Right lobe of liver (tissue), 6 donors: ENCODE results near the gene THAP5. TPM values are rescaled to one million over a fixed set of nuclear protein-coding genes. Genes with fewer than 3 reads are reported as not detected.

Source experiments
- ATAC-seq, 4 donors: fragments of 200-7000 bp; cut with Tn5 transposase; one replicate each; pipeline ENCODE4 v1.9.1; 2020; ENCODE audit warnings: mild to moderate bottlenecking in 4 of 4, moderate library complexity in 4 of 4
- DNase-seq, 3 donors: peaks; one replicate each; pipeline ENCODE4 v3.0.0-alpha.2; 2020
- H3K27ac ChIP-seq, 3 donors: fragments of 200-600 bp; one replicate each; pipeline ENCODE4 v1.8.0; 2022
- H3K27me3 ChIP-seq, 2 donors: fragments of 200-600 bp; one replicate each; pipeline ENCODE4 v1.8.0; 2022
- H3K36me3 ChIP-seq, 4 donors: fragments of 200-600 bp; sonication (generic) in 1 of 4; one replicate each; pipeline versions ENCODE4 v1.5.1 to v1.8.0; 2017 to 2022; ENCODE audit warnings: control low read depth in 1 of 4
- H3K4me1 ChIP-seq, 4 donors: fragments of 200-600 bp; sonication (generic) in 1 of 4; one replicate each; pipeline versions ENCODE4 v1.5.1 to v1.8.0; 2017 to 2022; ENCODE audit warnings: control low read depth in 1 of 4
- H3K4me3 ChIP-seq, 3 donors: fragments of 200-600 bp; one replicate each; pipeline ENCODE4 v1.8.0; 2022
- H3K9me3 ChIP-seq, 4 donors: fragments of 200-600 bp; sonication (generic) in 1 of 4; one replicate each; pipeline versions ENCODE4 v1.5.1 to v1.8.0; 2017 to 2022; ENCODE audit warnings: control low read depth in 1 of 4
- POLR2A ChIP-seq: fragments of 450-650 bp; IDR thresholded peaks from one replicate; pipeline ENCODE4 v1.6.1; 2017; ENCODE audit warnings: antibody characterized with exemption, mild to moderate bottlenecking
- WGBS: methylation state at CpG from one replicate; pipeline ENCODE4 v1.1.6; 2018; ENCODE audit warnings: low coverage, low lambda C conversion rate; ENCODE audit not compliant: insufficient coverage; ENCODE audit errors: missing lambda C conversion rate; 5-methylcytosine and 5-hydroxymethylcytosine counted together
- intact Hi-C, 2 donors: fragments of 100-400 bp; cut with DNase I; formaldehyde crosslinking; loops; one replicate each; pipeline versions ENCODE4 v1.11.2 to v1.14.1; 2022
- total RNA-seq, 6 experiments: library from RNA; depleted of rRNA in 2 of 6; stranded (reverse); fragments of >200 nt in 2 of 6; fragmentation: NEBNext Ultra II Directional in 3 of 6; extraction: Animal tissue kit (Norgen Biotek cat#: 25700) in 3 of 6; gene quantifications; one replicate each; pipeline versions ENCODE4 v1.1.0 to v1.2.4, GENCODE V29; 2016 to 2023
- TF ChIP-seq, protein P1 (sequence below), 4 donors: fragments of 200-600 bp in 3 of 4; fragments of 450-650 bp in 1 of 4; IDR thresholded peaks; one replicate each; pipeline versions ENCODE4 v1.5.1 to v1.8.0; 2016 to 2022; ENCODE audit warnings: antibody characterized with exemption in 4 of 4, mild to moderate bottlenecking in 2 of 4
- donor health status: DM: no; HTN: yes; CAD: no.
- donor health status: DM: no; HTN: no; CAD: no.
- donor health status: DM: no; HTN: no; CAD: no.
- donor health status: DM: no; HTN: yes; CAD: no.
- donor health status: DM: no; HTN: yes; CAD: no.

THAP5 gene
- total RNA-seq, 6 experiments from 2014 or later = 15.5 to 17.9 (median 17.3) TPM

- intact Hi-C loops = no loop called here
- H3K27ac ChIP-seq = no peak overlapping the region
- no peak for ATAC-seq
- H3K36me3 ChIP-seq = no peaks in the 10 kb centered on the region
- H3K4me3 ChIP-seq = no peak overlapping the region
- DNase-seq = no peak
- 87% methylated on average over 2 of the region's 2 CpGs for WGBS
- H3K27me3 ChIP-seq = no peaks in the 10 kb centered on the region
- no peaks in the 10 kb centered on the region for H3K4me1 ChIP-seq
- no peaks in the 10 kb centered on the region for H3K9me3 ChIP-seq
- TF ChIP-seq, protein P1, sequence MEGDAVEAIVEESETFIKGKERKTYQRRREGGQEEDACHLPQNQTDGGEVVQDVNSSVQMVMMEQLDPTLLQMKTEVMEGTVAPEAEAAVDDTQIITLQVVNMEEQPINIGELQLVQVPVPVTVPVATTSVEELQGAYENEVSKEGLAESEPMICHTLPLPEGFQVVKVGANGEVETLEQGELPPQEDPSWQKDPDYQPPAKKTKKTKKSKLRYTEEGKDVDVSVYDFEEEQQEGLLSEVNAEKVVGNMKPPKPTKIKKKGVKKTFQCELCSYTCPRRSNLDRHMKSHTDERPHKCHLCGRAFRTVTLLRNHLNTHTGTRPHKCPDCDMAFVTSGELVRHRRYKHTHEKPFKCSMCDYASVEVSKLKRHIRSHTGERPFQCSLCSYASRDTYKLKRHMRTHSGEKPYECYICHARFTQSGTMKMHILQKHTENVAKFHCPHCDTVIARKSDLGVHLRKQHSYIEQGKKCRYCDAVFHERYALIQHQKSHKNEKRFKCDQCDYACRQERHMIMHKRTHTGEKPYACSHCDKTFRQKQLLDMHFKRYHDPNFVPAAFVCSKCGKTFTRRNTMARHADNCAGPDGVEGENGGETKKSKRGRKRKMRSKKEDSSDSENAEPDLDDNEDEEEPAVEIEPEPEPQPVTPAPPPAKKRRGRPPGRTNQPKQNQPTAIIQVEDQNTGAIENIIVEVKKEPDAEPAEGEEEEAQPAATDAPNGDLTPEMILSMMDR (IDR thresholded peaks at IDR 0.05) = no peak
- TF ChIP-seq POLR2A = no peak
Measured at GRCh38 chr7:108598153-108598552, 28.6 kb upstream of the THAP5 start.

GRCh38 chr7:108596560-108596959 is 27.1 kb upstream of the THAP5 start:
- Histone ChIP-seq H3K36me3 (no peaks in the 10 kb centered on the region), H3K27me3 (no peaks in the 10 kb centered on the region), H3K27ac (no peak overlapping the region), H3K4me1 (no peaks in the 10 kb centered on the region), H3K9me3 (no peaks in the 10 kb centered on the region), H3K4me3 (no peak overlapping the region)
- DNase-seq = no peak
- 94% methylated on average over 4 of the region's 4 CpGs for WGBS
- TF ChIP-seq, protein P1 (IDR thresholded peaks at IDR 0.05) = no peak
- TF ChIP-seq POLR2A = no peak
- intact Hi-C loops = no loop called here
- ATAC-seq = no peak

DNA sequence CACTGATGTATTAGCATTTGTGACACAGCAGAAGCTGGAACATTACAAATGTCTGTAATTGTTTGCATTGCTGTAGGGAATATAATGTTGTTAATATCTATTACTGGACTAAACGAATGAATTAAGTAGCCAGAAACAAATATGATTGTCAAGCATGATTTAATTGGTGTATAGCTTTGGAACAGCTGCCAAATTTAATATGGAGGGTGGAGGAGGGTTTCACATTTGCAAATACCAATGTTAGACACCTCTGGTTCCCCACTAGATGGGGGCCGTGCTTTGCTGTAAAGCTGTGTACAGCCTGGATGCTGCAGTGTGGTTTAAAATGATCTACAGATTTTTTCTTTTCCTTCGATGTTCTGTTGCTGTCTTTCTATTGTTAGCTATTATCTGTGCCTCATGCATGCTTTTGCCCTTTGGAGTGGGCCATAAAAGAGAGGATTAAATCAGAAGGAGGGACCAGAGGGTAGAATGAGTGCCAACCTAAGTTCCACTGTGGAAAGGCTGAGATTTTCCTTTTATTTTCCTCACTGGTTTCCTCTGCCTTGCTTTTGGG is 23.2 kb upstream of the THAP5 start:
- Histone ChIP-seq H3K27ac (no peak overlapping the region), H3K36me3 (no peaks in the 10 kb centered on the region), H3K4me1 (no peaks in the 10 kb centered on the region), H3K9me3 (no peaks in the 10 kb centered on the region), H3K27me3 (no peaks in the 10 kb centered on the region), H3K4me3 (no peak overlapping the region)
- 31% methylated on average over 3 of the region's 3 CpGs for WGBS
- intact Hi-C loops = no loop called here
- DNase-seq (peak in 1 of 3 donors; percentile 34), ATAC-seq (peak; percentile 67 to 82 (median 78))
- TF ChIP-seq, protein P1 (IDR thresholded peaks at IDR 0.05) = peak; percentile 30 to 45 (median 39)
- TF ChIP-seq POLR2A = no peak

- DNase-seq (no peak), ATAC-seq (no peak)
- no peak overlapping the region for H3K4me3 ChIP-seq
- no peaks in the 10 kb centered on the region for H3K36me3 ChIP-seq
- H3K9me3 ChIP-seq = no peaks in the 10 kb centered on the region
- TF ChIP-seq, protein P1 (IDR thresholded peaks at IDR 0.05) = no peak
- no peak for TF ChIP-seq POLR2A
- no peaks in the 10 kb centered on the region for H3K27me3 ChIP-seq
- WGBS = 74% methylated on average over 2 of the region's 2 CpGs
- intact Hi-C loops = no loop called here
- no peaks in the 10 kb centered on the region for H3K4me1 ChIP-seq
- no peak overlapping the region for H3K27ac ChIP-seq
Measured at GRCh38 chr7:108590606-108591005, 21.1 kb upstream of the THAP5 start.

GRCh38 chr7:108589874-108590273 is 20.4 kb upstream of the THAP5 start:
- no peak for DNase-seq
- intact Hi-C loops = no loop called here
- no peaks in the 10 kb centered on the region for H3K4me1 ChIP-seq
- H3K36me3 ChIP-seq = no peaks in the 10 kb centered on the region
- ATAC-seq = no peak
- TF ChIP-seq POLR2A = no peak
- TF ChIP-seq, protein P1 (IDR thresholded peaks at IDR 0.05) = no peak
- no peaks in the 10 kb centered on the region for H3K9me3 ChIP-seq
- H3K27me3 ChIP-seq = no peaks in the 10 kb centered on the region
- 16% methylated on average over 1 of the region's 1 CpG for WGBS
- no peak overlapping the region for H3K27ac ChIP-seq
- H3K4me3 ChIP-seq = no peak overlapping the region
